Lung (tissue), 12 donors: Measurements from ENCODE around the gene HOXB7. TPM values are rescaled to one million over a fixed set of nuclear protein-coding genes. Genes with fewer than 3 reads are reported as not detected.

ENCODE experiments used
- ATAC-seq: fragments of 200-7000 bp; cut with Tn5 transposase; one replicate; pipeline ENCODE4 v1.9.1; 2020; ENCODE audit warnings: moderate number of reproducible peaks; ENCODE audit not compliant: insufficient read depth, low FRiP score
- DNase-seq, 3 donors: peaks; one replicate each; pipeline ENCODE4 v3.0.0-alpha.2; 2013 to 2017
- H3K27ac ChIP-seq, 2 donors: one replicate each; pipeline ENCODE4 v1.5.1; 2013; ENCODE audit warnings: mild to moderate bottlenecking in 2 of 2, moderate library complexity in 2 of 2, control low read depth in 1 of 2, inconsistent platforms in 1 of 2, low read depth in 1 of 2, low read length in 1 of 2
- H3K27me3 ChIP-seq, 3 donors: one replicate each; pipeline ENCODE4 v1.5.1; 2013; ENCODE audit warnings: low read length in 2 of 3; ENCODE audit not compliant: control insufficient read depth in 3 of 3, insufficient read depth in 3 of 3
- H3K36me3 ChIP-seq, 4 donors: one replicate each; pipeline ENCODE4 v1.5.1; 2013; ENCODE audit warnings: low read length in 4 of 4, mild to moderate bottlenecking in 1 of 4, moderate library complexity in 1 of 4; ENCODE audit not compliant: control insufficient read depth in 4 of 4, insufficient read depth in 4 of 4
- H3K4me1 ChIP-seq, 5 donors: one replicate each; pipeline ENCODE4 v1.5.1; 2013; ENCODE audit warnings: low read length in 5 of 5, mild to moderate bottlenecking in 2 of 5, moderate library complexity in 1 of 5; ENCODE audit not compliant: control insufficient read depth in 5 of 5, insufficient read depth in 5 of 5
- H3K4me3 ChIP-seq: one replicate; pipeline ENCODE4 v1.5.1; 2013; ENCODE audit warnings: mild to moderate bottlenecking, control low read depth, moderate library complexity
- H3K9ac ChIP-seq, 2 donors: one replicate each; pipeline ENCODE4 v1.5.1; 2013; ENCODE audit warnings: low read length in 2 of 2, control low read depth in 1 of 2; ENCODE audit not compliant: insufficient read depth in 1 of 2
- H3K9me3 ChIP-seq, 4 donors: one replicate each; pipeline ENCODE4 v1.5.1; 2013; ENCODE audit warnings: low read length in 3 of 4, mild to moderate bottlenecking in 1 of 4, moderate library complexity in 1 of 4; ENCODE audit not compliant: control insufficient read depth in 4 of 4, insufficient read depth in 3 of 4
- CTCF ChIP-seq: IDR thresholded peaks from 2 replicates; pipeline ENCODE4 v1.5.1; 2012; ENCODE audit warnings: mild to moderate bottlenecking; ENCODE audit errors: control extremely low read depth, extremely low read depth
- WGBS, 2 donors: extraction: QIAGEN DNeasy Blood & Tissue Kit; methylation state at CpG; one replicate each; pipeline ENCODE4 v1.1.7; 2013; 5-methylcytosine and 5-hydroxymethylcytosine counted together
- polyA plus RNA-seq, 2 donors: library from polyadenylated mRNA; stranded (reverse); fragments of 200-250 nt; gene quantifications; one replicate each; pipeline ENCODE4 v1.2.1, GENCODE V29; 2013
- total RNA-seq, 2 donors: library from RNA; depleted of rRNA in 1 of 2; stranded (reverse); fragments of >200 nt in 1 of 2; gene quantifications; one replicate each; pipeline ENCODE4 v1.2.1, GENCODE V29; 2014 to 2021
- donor health status: control.
- donor health status: control.
- donor health status: Bipolar disorder and iron deficiency.
- donor health status: healthy.
- donor health status: DM: yes; HTN: yes; CAD: no.

Gene HOXB7
- total and polyA plus RNA-seq, 4 donors: 0.43 to 3.3 (median 2.3) TPM

DNA sequence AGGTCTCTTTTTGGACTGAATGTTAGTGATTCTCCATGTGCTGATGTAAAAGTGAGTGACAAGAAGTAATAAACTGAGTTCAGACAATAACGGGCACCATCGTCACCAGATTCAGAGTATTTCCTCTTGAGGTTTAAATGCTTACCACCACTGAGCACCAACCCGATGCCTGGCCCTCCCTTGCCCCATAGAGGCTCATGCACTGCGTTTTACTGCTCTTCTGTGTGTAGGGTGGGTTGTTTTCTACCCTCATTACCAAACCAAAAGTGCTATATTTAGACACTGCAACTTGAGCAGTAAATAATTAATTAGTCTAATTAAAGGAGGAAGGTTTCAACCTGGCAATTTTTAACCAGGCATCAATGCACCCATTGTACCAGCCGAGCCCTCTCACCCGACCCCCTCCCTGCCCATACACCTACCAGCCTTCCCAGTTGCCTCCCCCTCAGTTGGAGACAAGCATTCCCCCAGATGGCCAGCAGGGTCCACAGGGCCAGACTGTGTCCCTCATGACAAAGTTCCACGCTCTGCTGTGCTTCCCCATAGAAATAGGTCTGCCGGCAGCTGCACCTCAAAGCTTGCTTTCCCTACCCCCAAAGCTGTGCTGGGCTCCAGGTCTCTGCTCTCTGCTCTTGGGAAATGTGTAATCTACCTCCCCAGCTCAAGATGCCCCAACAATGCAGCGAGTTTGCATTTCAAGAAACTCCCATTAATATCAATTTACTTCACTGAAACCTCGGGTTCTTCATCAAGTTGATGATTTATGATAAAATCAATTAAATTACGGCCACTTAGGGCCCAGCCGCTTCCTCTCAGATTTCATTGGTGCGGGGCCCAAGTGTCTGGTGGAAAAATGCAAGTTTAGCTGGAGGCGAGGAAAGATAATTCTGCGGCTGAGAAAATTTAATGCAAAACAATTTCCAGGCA, 48.7 kb downstream of the HOXB7 start:
- Histone ChIP-seq H3K4me1 (peaks cover 0 to 89% (median 16%) of the 10 kb centered on the region in 5 donors), H3K36me3 (peaks cover 0 to 29% (median 8%) of the 10 kb centered on the region in 4 donors), H3K27me3 (peaks cover 4 to 51% (median 7%) of the 10 kb centered on the region in 3 donors), H3K9ac (peak overlapping the region; percentile 39 to 95), H3K9me3 (peaks cover 0 to under 1% (median 0%) of the 10 kb centered on the region in 4 donors), H3K4me3 (no peak overlapping the region), H3K27ac (no peak overlapping the region)
- ATAC-seq (no peak), DNase-seq (peak in 2 of 3 donors; percentile 31 to 70)
- 51 to 62% methylated on average over 15 of the region's 15 CpGs for WGBS, 2 donors
- TF ChIP-seq CTCF: no peak

- no peak for ATAC-seq
- DNase-seq: peak; percentile 77 to 97 (median 94)
- H3K4me1 ChIP-seq: peaks cover 0 to 84% (median 9%) of the 10 kb centered on the region in 5 donors
- H3K27me3 ChIP-seq: peaks cover 4 to 50% (median 7%) of the 10 kb centered on the region in 3 donors
- 54 to 63% methylated on average over 14 of the region's 14 CpGs for WGBS, 2 donors
- peaks cover 0 to 22% (median 6%) of the 10 kb centered on the region in 4 donors for H3K36me3 ChIP-seq
- no peaks in the 10 kb centered on the region for H3K9me3 ChIP-seq
- H3K4me3 ChIP-seq: no peak overlapping the region
- H3K27ac ChIP-seq: peak overlapping the region in 1 of 2 donors; percentile 17
- TF ChIP-seq CTCF: no peak
- peak overlapping the region in 1 of 2 donors; percentile 95 for H3K9ac ChIP-seq
These were observed 50.7 kb downstream of the HOXB7 start for GRCh38 chr17:48559840-48560817.

DNA sequence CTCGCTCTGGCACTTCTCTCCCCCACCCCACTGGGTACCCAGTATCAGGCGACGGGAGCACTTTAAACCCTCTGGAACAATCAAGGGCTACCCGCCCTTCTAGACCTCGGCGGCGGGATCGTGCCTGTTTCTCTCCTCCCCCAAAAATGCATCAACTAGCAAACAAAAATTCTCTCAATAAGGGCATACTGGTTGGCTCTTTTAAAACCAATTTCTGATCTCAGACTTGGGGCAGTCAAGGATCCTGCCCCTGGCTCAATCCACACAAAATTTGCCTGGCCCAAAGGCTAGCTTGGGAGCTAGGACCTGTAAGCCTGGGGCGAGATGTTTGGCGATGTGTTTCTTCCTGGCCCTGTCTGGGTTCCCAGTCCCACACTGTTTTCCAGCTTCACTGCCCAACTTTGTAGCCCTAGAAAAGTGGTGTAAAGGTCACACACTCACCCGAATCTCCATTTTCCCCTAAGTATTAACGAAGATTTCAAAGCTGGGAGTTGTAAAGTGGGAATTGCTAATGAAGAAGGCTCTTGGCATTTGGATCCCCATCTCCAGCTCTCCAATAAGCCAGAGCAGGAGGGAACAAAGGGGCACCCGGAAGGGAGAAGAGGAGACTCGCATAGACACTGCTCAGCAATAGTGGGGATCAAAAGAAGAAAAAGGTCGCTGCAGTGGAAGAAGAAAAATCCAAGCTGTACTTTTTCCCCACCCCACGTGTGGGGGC, 51.5 kb downstream of the HOXB7 start:
- Histone ChIP-seq H3K27me3 (peaks cover 4 to 53% (median 7%) of the 10 kb centered on the region in 3 donors), H3K9me3 (no peaks in the 10 kb centered on the region), H3K9ac (peak overlapping the region in 1 of 2 donors; percentile 95), H3K4me1 (peaks cover 0 to 81% (median 9%) of the 10 kb centered on the region in 5 donors), H3K4me3 (no peak overlapping the region), H3K27ac (peak overlapping the region in 1 of 2 donors; percentile 52), H3K36me3 (peaks cover 0 to 21% (median 6%) of the 10 kb centered on the region in 4 donors)
- ATAC-seq (no peak), DNase-seq (peak; percentile 40 to 65 (median 56))
- WGBS, 2 donors: 53 to 77% methylated on average over 16 of the region's 16 CpGs
- TF ChIP-seq CTCF: no peak
